Esophagus muscularis mucosa (tissue), 4 donors: ENCODE results near the gene ACOXL.
"Not testable (repeated sequence)": the region's sequence is repeated elsewhere in the genome, so short reads cannot be mapped to it uniquely, and the experiment has no call there.

ENCODE experiments used
- CTCF ChIP-seq, 3 experiments: fragments of 200-600 bp in 2 of 3; fragments of 450-650 bp in 1 of 3; sonication (generic) in 2 of 3; IDR thresholded peaks; one replicate each; pipeline ENCODE4 v1.5.1; 2017 to 2019; ENCODE audit warnings: antibody characterized with exemption in 3 of 3, mild to moderate bottlenecking in 2 of 3, moderate library complexity in 1 of 3
- EP300 ChIP-seq: sonication (generic); formaldehyde crosslinking; IDR thresholded peaks from one replicate; pipeline ENCODE4 v1.6.1; 2017; ENCODE audit warnings: antibody characterized with exemption
- POLR2A ChIP-seq: fragments of 450-650 bp; IDR thresholded peaks from one replicate; pipeline ENCODE4 v1.6.1; 2017; ENCODE audit warnings: antibody characterized with exemption, moderate library complexity, mild to moderate bottlenecking, low read depth

- TF ChIP-seq CTCF (IDR thresholded peaks at IDR 0.05); EP300; POLR2A: not testable (repeated sequence)
Observed at GRCh38 chr2:111045236-111045635, 312.9 kb downstream of the ACOXL start.
